ENCODE data around the gene AK4.

DNA sequence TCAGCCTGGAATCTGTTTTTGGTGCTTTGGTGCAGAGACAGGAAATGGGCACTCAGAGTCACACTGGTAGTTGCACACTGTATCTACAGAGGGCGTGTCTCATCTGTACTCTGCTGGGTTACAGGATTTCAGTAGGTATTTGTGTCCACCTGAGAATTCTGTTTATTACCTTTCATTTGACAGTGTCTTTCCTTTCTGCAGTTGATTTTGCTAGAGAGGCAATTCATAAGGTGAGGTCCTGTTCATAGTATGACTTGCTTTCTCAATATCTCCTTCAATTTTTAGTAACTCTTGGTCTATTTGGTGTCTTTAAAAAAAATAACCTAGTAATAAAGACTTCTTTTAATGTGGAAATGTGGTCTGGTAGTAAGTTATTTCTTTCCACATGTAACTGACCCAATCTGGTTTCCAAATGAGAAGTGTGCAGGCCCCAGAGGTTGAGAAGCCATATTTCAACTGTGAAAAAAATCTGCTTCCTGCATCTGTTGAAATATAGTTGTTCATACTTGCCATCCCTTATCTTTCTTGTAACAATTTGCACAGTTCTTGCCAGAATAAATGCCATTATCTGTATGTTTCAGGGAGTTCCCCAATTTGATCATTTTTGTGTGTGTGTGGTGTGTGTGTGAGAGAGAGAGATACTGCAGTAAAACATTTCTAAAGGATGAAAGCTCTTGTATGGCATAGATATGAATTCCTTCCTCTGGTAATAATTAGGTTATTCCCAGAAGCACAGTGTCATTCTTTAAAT is 82.9 kb downstream of the AK4 start:
- TF ChIP-seq, protein P1, sequence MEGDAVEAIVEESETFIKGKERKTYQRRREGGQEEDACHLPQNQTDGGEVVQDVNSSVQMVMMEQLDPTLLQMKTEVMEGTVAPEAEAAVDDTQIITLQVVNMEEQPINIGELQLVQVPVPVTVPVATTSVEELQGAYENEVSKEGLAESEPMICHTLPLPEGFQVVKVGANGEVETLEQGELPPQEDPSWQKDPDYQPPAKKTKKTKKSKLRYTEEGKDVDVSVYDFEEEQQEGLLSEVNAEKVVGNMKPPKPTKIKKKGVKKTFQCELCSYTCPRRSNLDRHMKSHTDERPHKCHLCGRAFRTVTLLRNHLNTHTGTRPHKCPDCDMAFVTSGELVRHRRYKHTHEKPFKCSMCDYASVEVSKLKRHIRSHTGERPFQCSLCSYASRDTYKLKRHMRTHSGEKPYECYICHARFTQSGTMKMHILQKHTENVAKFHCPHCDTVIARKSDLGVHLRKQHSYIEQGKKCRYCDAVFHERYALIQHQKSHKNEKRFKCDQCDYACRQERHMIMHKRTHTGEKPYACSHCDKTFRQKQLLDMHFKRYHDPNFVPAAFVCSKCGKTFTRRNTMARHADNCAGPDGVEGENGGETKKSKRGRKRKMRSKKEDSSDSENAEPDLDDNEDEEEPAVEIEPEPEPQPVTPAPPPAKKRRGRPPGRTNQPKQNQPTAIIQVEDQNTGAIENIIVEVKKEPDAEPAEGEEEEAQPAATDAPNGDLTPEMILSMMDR (IDR thresholded peaks at IDR 0.05; ENCODE audit: low read depth, low read length, poor library complexity, severe bottlenecking) = no peak
- TF ChIP-seq EZH2phosphoT487 (IDR thresholded peaks at IDR 0.05; ENCODE audit: borderline replicate concordance, low read length) = no peak

All from DOHH2 (cell line).